ENCODE measurements around the gene KCNK3. TPM values are rescaled to one million over a fixed set of nuclear protein-coding genes. Genes with fewer than 3 reads are reported as not detected.
A peak's percentile ranks its signal among the peaks of the same experiment; 100 is the strongest.

KCNK3 gene
- total RNA-seq = not detected in 2 replicates

- peak; percentile 86 for DNase-seq
- H3K27ac Mint-ChIP-seq = no peak within 1 kb of the TSS
- no peaks in the 10 kb centered on the region for H3K36me3 Mint-ChIP-seq (ENCODE audit: low read depth)
- peaks cover 59% of the 10 kb centered on the region for H3K27me3 Mint-ChIP-seq
- no peaks in the 10 kb centered on the region for H3K4me1 Mint-ChIP-seq
- intact Hi-C loops (cut with micrococcal nuclease) = no loop called here
- H3K9me3 Mint-ChIP-seq = no peaks in the 10 kb centered on the region
- H3K4me3 Mint-ChIP-seq = no peak within 1 kb of the TSS
Observed at GRCh38 chr2:26692279-26692896, at the start of gene KCNK3. KCNK3 (plus strand) TSS chr2:26692722; CDS start chr2:26692876, 154 bp downstream.

DNA sequence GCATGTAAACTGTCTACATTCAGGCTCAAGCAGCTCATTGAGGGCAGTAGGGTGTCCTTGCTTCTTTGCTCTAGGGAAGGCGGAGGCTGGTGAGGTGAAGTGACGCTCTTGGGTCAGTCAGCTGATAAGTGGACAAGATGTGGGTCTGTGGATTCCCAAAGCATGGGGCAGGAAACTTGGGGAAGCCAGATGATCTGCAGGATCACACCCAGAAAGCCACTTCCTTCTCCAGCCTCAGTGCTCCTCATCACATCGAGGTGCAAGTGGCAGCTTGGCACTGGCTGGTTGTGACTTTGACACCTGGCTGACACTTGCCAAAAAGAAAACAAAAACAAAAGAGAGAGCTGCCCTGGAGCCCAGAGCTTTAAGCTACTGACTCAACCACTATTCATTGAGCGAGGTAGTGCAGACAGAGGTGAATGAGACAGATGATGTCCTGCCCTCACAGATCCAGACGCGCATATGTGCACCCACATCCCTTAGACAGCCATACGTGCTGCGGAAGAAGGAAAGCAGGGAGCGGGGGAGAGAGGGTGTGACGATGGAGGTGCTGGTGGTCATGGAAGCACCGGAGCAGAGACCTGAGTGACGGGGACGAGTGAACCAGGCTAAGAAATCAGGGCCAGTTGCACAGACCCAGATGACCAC is 48.2 kb upstream of the KCNK3 start:
- no peak overlapping the region for H3K4me3 Mint-ChIP-seq
- intact Hi-C loops (cut with micrococcal nuclease) = no loop called here
- no peaks in the 10 kb centered on the region for H3K4me1 Mint-ChIP-seq
- H3K27me3 Mint-ChIP-seq = peaks cover 24% of the 10 kb centered on the region
- no peak overlapping the region for H3K27ac Mint-ChIP-seq
- H3K36me3 Mint-ChIP-seq (ENCODE audit: low read depth) = no peaks in the 10 kb centered on the region
- no peak for DNase-seq
- H3K9me3 Mint-ChIP-seq = no peaks in the 10 kb centered on the region

DNA sequence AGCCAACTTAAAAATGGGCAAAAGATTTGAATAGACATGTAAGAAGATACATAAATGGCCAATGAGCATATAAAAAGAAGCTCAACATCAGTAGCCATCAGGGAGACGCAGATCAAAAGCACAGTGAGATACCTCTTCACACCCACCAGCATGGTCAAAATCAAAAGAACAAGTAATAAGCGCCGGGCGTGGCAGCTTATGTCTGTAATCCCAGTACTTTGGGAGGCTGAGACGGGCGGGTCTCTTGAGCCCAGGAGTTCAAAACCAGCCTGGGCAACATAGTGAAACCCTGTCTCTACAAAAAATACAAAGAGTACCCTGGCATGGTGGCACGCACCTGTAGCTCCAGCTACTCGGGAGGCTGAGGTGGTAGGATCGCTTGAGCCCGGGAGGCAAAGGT is 46.8 kb upstream of the KCNK3 start:
- Mint-ChIP-seq H3K4me3 (no peak overlapping the region), H3K4me1 (no peaks in the 10 kb centered on the region), H3K27ac (no peak overlapping the region), H3K9me3 (no peaks in the 10 kb centered on the region), H3K27me3 (peaks cover 22% of the 10 kb centered on the region), H3K36me3 (ENCODE audit: low read depth) (no peaks in the 10 kb centered on the region)
- DNase-seq = no peak
- intact Hi-C loops (cut with micrococcal nuclease) = no loop called here

DNA sequence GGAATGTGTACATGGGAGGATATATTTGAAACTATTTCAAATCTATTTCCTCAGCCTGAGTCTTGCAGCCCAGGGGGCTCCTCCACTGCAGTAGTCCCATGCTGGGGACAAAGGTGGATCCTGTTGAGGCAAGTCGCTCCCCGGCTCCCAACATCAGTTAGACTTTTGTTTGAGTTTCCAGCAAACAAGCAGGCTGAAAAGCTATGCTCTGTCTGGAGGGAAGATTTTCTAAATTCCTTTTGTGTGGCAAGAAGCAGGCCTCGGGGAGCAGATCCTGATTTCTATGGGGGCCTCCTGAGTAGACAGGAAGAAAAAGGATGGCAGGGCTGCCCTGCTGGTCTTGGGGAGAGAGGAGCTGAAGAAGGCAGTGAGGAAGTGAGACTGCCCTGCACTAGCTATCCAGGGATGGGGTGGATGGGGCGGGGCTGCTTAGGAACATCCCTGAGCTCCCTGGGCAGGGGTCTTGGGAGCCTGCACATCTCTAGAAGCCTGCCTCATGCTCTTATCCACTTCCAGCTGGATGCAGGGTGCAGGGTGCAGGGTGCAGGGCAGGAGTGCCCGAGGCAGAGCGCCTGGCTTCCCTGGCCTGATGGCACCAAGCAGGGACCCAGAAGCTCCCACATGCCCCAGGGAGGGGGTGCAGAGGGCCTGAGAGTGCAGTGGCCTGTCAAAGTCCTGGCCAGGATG is 45.4 kb upstream of the KCNK3 start:
- Mint-ChIP-seq H3K9me3 (no peaks in the 10 kb centered on the region), H3K4me1 (no peaks in the 10 kb centered on the region), H3K4me3 (no peak overlapping the region), H3K27me3 (peaks cover 24% of the 10 kb centered on the region), H3K27ac (no peak overlapping the region), H3K36me3 (ENCODE audit: low read depth) (no peaks in the 10 kb centered on the region)
- intact Hi-C loops (cut with micrococcal nuclease) = no loop called here
- no peak for DNase-seq

GRCh38 chr2:26647981-26648380 is 44.5 kb upstream of the KCNK3 start:
- H3K27me3 Mint-ChIP-seq = peaks cover 21% of the 10 kb centered on the region
- no peak overlapping the region for H3K4me3 Mint-ChIP-seq
- H3K27ac Mint-ChIP-seq = no peak overlapping the region
- DNase-seq = no peak
- intact Hi-C loops (cut with micrococcal nuclease) = no loop called here
- no peaks in the 10 kb centered on the region for H3K4me1 Mint-ChIP-seq
- no peaks in the 10 kb centered on the region for H3K36me3 Mint-ChIP-seq (ENCODE audit: low read depth)
- H3K9me3 Mint-ChIP-seq = no peaks in the 10 kb centered on the region

DNA sequence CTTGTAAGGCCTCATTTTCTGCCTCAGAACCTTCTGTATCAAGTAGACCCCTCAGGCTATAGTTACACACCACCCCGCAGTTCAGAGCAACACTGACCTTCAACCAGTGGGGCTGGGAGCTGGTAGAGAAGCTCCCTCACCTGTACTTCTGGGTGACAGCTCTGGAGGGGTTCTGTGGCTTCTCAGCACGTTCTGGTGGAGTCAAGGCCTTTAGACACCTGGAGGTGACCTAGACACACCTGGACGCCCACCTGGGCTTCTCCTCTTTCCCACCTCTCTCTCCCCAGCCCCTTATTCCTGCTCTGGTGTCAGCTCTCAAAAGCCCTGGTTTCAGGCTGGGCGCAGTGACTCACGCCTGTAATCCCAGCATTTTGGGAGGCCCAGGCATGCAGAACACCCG is 44.0 kb upstream of the KCNK3 start:
- no peaks in the 10 kb centered on the region for H3K4me1 Mint-ChIP-seq

GRCh38 chr2:26649322-26649721 is 43.2 kb upstream of the KCNK3 start:
- H3K4me3 Mint-ChIP-seq = no peak overlapping the region
- DNase-seq = no peak
- no peak overlapping the region for H3K27ac Mint-ChIP-seq
- no peaks in the 10 kb centered on the region for H3K36me3 Mint-ChIP-seq (ENCODE audit: low read depth)
- H3K9me3 Mint-ChIP-seq = no peaks in the 10 kb centered on the region
- H3K4me1 Mint-ChIP-seq = no peaks in the 10 kb centered on the region
- intact Hi-C loops (cut with micrococcal nuclease) = no loop called here
- H3K27me3 Mint-ChIP-seq = peaks cover 16% of the 10 kb centered on the region

More for the DNA sequence above, 44.0 kb upstream of the KCNK3 start:
- intact Hi-C loops (cut with micrococcal nuclease) = no loop called here
- Mint-ChIP-seq H3K4me3 (no peak overlapping the region), H3K27ac (no peak overlapping the region), H3K36me3 (ENCODE audit: low read depth) (no peaks in the 10 kb centered on the region), H3K27me3 (peaks cover 20% of the 10 kb centered on the region), H3K9me3 (no peaks in the 10 kb centered on the region)
- no peak for DNase-seq

- Mint-ChIP-seq H3K9me3 (no peaks in the 10 kb centered on the region), H3K27ac (no peak overlapping the region), H3K27me3 (peaks cover 14% of the 10 kb centered on the region), H3K36me3 (ENCODE audit: low read depth) (no peaks in the 10 kb centered on the region), H3K4me1 (no peaks in the 10 kb centered on the region), H3K4me3 (no peak overlapping the region)
- intact Hi-C loops (cut with micrococcal nuclease) = no loop called here
- DNase-seq = no peak
Observed at GRCh38 chr2:26649992-26650712, 42.4 kb upstream of the KCNK3 start.

DNA sequence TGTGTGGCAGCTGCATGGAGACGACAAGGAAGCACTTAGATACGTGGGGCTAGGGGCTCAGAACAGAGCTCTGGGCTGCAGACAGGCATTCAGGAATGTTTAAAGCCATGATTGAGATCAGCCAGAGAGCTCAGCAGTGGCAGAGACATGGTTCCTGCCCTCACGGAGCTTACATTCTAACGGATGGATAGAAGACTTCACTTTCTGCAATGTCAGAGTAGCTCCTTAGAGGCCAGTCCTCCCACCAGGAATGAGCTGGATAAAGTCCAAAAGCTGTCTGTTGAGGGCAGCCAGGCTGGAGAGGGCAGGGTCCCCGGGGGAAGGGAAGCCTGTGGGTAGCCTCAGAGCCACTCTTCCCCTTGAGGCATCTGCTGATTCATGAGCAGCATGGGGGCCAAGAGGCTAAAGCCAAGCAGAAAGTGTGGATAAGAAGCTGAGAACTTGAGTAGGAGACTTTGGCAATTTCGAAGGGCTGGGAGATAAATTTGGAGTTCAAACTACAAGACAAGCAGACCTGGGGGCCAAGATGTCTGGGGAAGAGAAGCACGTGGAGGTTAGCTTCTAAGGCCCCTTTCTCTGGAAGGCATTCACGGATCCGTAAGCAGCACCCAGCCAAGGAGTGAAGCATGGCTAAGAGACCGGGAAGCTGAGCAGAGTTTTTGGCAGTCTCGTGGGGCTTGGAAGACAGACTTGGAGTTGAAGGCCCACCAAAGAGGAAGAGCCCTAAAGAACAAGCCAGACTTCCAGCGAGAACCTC is 41.6 kb upstream of the KCNK3 start:
- Mint-ChIP-seq H3K4me3 (no peak overlapping the region), H3K36me3 (ENCODE audit: low read depth) (no peaks in the 10 kb centered on the region), H3K27me3 (peaks cover 6% of the 10 kb centered on the region), H3K27ac (no peak overlapping the region), H3K4me1 (no peaks in the 10 kb centered on the region), H3K9me3 (no peaks in the 10 kb centered on the region)
- no peak for DNase-seq
- intact Hi-C loops (cut with micrococcal nuclease) = no loop called here

- intact Hi-C loops (cut with micrococcal nuclease) = no loop called here
- H3K36me3 Mint-ChIP-seq (ENCODE audit: low read depth) = no peaks in the 10 kb centered on the region
- DNase-seq = no peak
- no peak overlapping the region for H3K27ac Mint-ChIP-seq
- H3K4me3 Mint-ChIP-seq = no peak overlapping the region
- no peaks in the 10 kb centered on the region for H3K4me1 Mint-ChIP-seq
- peaks cover 5% of the 10 kb centered on the region for H3K27me3 Mint-ChIP-seq
- H3K9me3 Mint-ChIP-seq = no peaks in the 10 kb centered on the region
Observed at GRCh38 chr2:26651470-26651771, 41.1 kb upstream of the KCNK3 start.

DNA sequence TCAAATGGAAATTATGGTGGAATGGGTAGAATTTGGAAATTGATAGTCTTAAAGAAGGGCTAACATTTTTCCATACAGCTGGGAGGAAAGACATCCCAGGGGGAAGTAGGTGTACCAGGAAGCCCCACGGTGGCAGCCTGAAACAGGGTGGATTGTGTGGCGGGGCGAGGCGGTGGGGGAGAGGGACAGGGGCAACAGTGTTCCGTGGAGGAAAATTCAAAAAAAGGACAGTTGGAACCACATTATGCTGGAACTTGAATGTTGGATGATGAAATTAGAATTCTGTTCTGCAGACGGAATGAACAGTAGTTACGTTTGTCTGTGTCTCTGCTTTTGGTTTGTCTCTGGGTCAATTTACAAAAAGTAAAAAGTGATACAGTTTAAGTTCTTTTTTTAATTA is 40.7 kb upstream of the KCNK3 start:
- DNase-seq = no peak
- H3K9me3 Mint-ChIP-seq = no peaks in the 10 kb centered on the region
- H3K27me3 Mint-ChIP-seq = peaks cover 5% of the 10 kb centered on the region
- intact Hi-C loops (cut with micrococcal nuclease) = no loop called here
- no peaks in the 10 kb centered on the region for H3K36me3 Mint-ChIP-seq (ENCODE audit: low read depth)
- no peak overlapping the region for H3K27ac Mint-ChIP-seq
- no peaks in the 10 kb centered on the region for H3K4me1 Mint-ChIP-seq
- no peak overlapping the region for H3K4me3 Mint-ChIP-seq

DNA sequence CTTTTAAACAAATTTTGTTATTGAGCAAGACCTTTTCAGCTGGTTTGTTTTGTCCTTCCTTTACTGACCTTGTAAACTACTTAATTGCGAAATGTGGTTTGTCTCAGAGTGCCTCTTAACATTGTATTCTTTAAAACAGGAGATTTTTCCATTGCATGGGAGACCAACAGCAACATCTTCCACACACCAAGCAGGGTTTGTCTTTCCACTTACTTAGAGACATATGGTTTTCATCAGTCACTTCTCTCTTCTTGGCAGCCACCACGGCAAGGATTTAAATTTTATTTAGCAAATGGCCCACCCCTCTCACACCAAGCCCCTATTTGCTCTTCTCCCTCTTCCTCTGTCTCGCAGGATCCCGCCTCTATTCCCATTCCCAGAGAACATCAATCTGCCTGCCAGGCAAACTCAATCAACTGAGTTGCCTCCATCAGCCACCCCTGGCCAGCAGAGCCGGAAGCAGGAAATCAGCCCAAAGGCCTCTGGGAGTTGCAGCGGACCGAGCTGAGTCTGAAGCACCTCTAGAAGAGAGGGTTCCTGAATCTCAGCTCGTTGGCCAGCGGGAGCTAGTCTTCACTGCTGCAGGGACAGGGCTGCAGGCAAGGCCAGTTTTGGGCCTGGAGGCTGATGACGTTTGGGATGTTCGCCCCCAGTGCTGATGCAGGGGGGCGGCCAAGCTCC is 40.0 kb upstream of the KCNK3 start:
- intact Hi-C loops (cut with micrococcal nuclease) = no loop called here
- Mint-ChIP-seq H3K4me1 (no peaks in the 10 kb centered on the region), H3K9me3 (no peaks in the 10 kb centered on the region), H3K27me3 (peaks cover 5% of the 10 kb centered on the region), H3K4me3 (no peak overlapping the region), H3K36me3 (ENCODE audit: low read depth) (no peaks in the 10 kb centered on the region), H3K27ac (no peak overlapping the region)
- DNase-seq = no peak

Measured in activated CD4-positive, alpha-beta T cell treated with anti-CD3 and anti-CD28 coated beads, Interleukin-2, amount 10 ng/mL, durations not matched to agents 24 days and 14 days (primary cell).